HL-60 (cell line): ENCODE measurements around the gene LARP1B.

Source experiments
- CTCF ChIP-seq: IDR thresholded peaks from one replicate; pipeline ENCODE4 v1.5.1; 2011; ENCODE audit warnings: low read length, control low read depth, inconsistent platforms; ENCODE audit not compliant: insufficient read depth
- GABPA ChIP-seq: IDR thresholded peaks from 2 replicates; pipeline ENCODE4 v1.6.1; 2012; ENCODE audit warnings: low read depth
- POLR2AphosphoS5 ChIP-seq: IDR thresholded peaks from 2 replicates; pipeline ENCODE4 v1.6.1; 2012; ENCODE audit warnings: low read depth
- SPI1 ChIP-seq: IDR thresholded peaks from 2 replicates; pipeline ENCODE4 v1.6.1; 2012; ENCODE audit warnings: low read depth, mild to moderate bottlenecking, borderline replicate concordance

- TF ChIP-seq CTCF (no peak), POLR2AphosphoS5 (no peak), GABPA (no peak), SPI1 (no peak)
These were observed 94.9 kb downstream of the LARP1B start for GRCh38 chr4:128155874-128156456.
